Osteocyte (in vitro differentiated cells): ENCODE results near the gene NDUFS2. TPM values are rescaled to one million over a fixed set of nuclear protein-coding genes. Genes with fewer than 3 reads are reported as not detected.
A peak's percentile ranks its signal among the peaks of the same experiment; 100 is the strongest.

Experiments
- DNase-seq: peaks from one replicate; pipeline ENCODE4 v3.0.0; 2021; ENCODE audit warnings: mixed read lengths; ENCODE audit not compliant: unreplicated experiment; ENCODE audit errors: extremely low spot score
- H3K27ac Mint-ChIP-seq: one replicate; pipeline ENCODE4 v1.8.0; 2021; ENCODE audit warnings: mild to moderate bottlenecking, mixed read lengths; ENCODE audit not compliant: unreplicated experiment
- H3K27me3 Mint-ChIP-seq: one replicate; pipeline ENCODE4 v1.8.0; 2021; ENCODE audit warnings: mixed read lengths; ENCODE audit not compliant: unreplicated experiment
- H3K36me3 Mint-ChIP-seq: one replicate; pipeline ENCODE4 v1.8.0; 2021; ENCODE audit warnings: mixed read lengths; ENCODE audit not compliant: unreplicated experiment
- H3K4me1 Mint-ChIP-seq: one replicate; pipeline ENCODE4 v1.8.0; 2021; ENCODE audit warnings: mixed read lengths; ENCODE audit not compliant: unreplicated experiment
- H3K4me3 Mint-ChIP-seq: one replicate; pipeline ENCODE4 v1.8.0; 2021; ENCODE audit warnings: mild to moderate bottlenecking, moderate library complexity, mixed read lengths; ENCODE audit not compliant: unreplicated experiment
- H3K9me3 Mint-ChIP-seq: one replicate; pipeline ENCODE4 v1.8.0; 2021; ENCODE audit warnings: mixed read lengths; ENCODE audit not compliant: unreplicated experiment
- total RNA-seq: library from RNA; stranded (reverse); gene quantifications from 2 replicates; pipeline ENCODE4 v1.2.1, GENCODE V29; 2021
- TF ChIP-seq, protein P1 (sequence below): fragments of 200-600 bp; sonication (generic); IDR thresholded peaks from 2 replicates; pipeline ENCODE4 v1.5.0; 2021; ENCODE audit warnings: antibody characterized with exemption, mild to moderate bottlenecking, moderate library complexity

NDUFS2 gene
- total RNA-seq, 1 donor from 2014 or later = 82.5 TPM

DNA sequence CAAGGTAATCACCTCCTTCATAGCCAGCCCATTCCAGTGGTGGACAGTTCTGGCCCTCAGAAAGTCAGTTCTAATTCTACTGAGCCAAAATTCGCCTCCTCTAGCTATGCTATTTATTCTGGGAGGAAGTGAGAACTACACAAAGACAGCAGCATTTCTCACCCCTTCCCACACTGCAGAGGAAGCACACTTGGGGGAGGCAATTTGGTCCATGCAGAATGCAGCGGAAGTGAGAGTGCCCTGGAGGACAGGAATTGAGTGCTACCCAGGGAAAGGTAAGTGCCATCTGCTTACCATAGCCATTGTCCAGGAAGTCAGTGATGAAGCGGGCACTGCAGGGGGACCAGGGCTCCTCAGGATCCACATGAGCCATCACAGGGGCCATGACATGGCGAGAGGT is 7.0 kb upstream of the NDUFS2 start:
- Mint-ChIP-seq H3K27ac (no peak overlapping the region), H3K9me3 (no peaks in the 10 kb centered on the region), H3K4me1 (peaks cover 44% of the 10 kb centered on the region), H3K27me3 (no peaks in the 10 kb centered on the region), H3K4me3 (no peak overlapping the region), H3K36me3 (peaks cover 2% of the 10 kb centered on the region)
- DNase-seq = no peak
- TF ChIP-seq, protein P1, sequence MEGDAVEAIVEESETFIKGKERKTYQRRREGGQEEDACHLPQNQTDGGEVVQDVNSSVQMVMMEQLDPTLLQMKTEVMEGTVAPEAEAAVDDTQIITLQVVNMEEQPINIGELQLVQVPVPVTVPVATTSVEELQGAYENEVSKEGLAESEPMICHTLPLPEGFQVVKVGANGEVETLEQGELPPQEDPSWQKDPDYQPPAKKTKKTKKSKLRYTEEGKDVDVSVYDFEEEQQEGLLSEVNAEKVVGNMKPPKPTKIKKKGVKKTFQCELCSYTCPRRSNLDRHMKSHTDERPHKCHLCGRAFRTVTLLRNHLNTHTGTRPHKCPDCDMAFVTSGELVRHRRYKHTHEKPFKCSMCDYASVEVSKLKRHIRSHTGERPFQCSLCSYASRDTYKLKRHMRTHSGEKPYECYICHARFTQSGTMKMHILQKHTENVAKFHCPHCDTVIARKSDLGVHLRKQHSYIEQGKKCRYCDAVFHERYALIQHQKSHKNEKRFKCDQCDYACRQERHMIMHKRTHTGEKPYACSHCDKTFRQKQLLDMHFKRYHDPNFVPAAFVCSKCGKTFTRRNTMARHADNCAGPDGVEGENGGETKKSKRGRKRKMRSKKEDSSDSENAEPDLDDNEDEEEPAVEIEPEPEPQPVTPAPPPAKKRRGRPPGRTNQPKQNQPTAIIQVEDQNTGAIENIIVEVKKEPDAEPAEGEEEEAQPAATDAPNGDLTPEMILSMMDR = no peak

GRCh38 chr1:161196111-161196510 is 6.1 kb upstream of the NDUFS2 start:
- H3K9me3 Mint-ChIP-seq = no peaks in the 10 kb centered on the region
- H3K36me3 Mint-ChIP-seq = peaks cover 2% of the 10 kb centered on the region
- TF ChIP-seq, protein P1 = no peak
- peak overlapping the region; percentile 7 for H3K27ac Mint-ChIP-seq
- DNase-seq = no peak
- no peak overlapping the region for H3K4me3 Mint-ChIP-seq
- H3K27me3 Mint-ChIP-seq = no peaks in the 10 kb centered on the region
- peaks cover 47% of the 10 kb centered on the region for H3K4me1 Mint-ChIP-seq

GRCh38 chr1:161196521-161197451 is 5.4 kb upstream of the NDUFS2 start:
- Mint-ChIP-seq H3K4me1 (peaks cover 54% of the 10 kb centered on the region), H3K9me3 (no peaks in the 10 kb centered on the region), H3K27me3 (no peaks in the 10 kb centered on the region), H3K4me3 (peak overlapping the region; percentile 65), H3K36me3 (peaks cover 2% of the 10 kb centered on the region), H3K27ac (peak overlapping the region; percentile 86)
- no peak for DNase-seq
- TF ChIP-seq, protein P1 = no peak

DNA sequence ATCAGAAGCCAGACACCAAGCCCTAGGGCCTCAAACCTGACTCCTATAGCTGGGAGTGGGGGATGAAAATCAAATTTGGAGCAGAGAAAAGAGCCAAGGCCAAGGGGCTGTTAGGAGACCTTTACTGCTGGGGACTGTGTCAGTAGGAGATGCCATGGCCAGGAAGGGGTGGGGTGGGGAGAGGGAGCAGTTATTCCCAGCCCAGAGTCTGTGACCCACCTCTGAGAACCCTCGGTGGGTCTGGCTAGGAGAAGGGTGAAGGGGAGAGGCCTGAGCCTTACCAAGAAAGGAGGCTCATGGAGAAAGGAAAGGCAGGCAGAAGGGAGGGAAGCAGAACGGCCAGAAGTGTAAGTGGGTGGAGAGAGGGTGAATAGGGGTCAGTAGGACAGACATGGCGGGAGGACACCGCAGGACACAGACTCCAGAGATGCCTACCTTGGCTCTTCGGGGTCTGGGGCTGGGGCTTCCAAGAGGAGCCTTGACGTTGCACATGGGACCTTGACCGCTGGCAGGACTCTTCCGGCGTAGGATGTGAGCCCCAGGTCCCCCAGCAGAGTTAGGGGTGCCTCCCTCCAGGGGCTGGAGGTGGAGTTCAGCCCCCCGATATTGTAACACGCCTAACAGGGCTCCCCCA is 4.5 kb upstream of the NDUFS2 start:
- TF ChIP-seq, protein P1 = no peak
- no peak for DNase-seq
- Mint-ChIP-seq H3K36me3 (peaks cover under 1% of the 10 kb centered on the region), H3K27ac (peak overlapping the region; percentile 86), H3K9me3 (no peaks in the 10 kb centered on the region), H3K4me1 (peaks cover 58% of the 10 kb centered on the region), H3K4me3 (peak overlapping the region; percentile 65), H3K27me3 (no peaks in the 10 kb centered on the region)
